ENCODE data around the gene SULF2. TPM values are rescaled to one million over a fixed set of nuclear protein-coding genes. Genes with fewer than 3 reads are reported as not detected.

The SULF2 gene
- total RNA-seq, 1 experiment from 2014 or later, result 66.1 TPM

GRCh38 chr20:47696856-47697255 lies 88.4 kb downstream of the SULF2 start:
- DNase-seq, result no peak
- Histone ChIP-seq H3K9me3 (no peaks in the 10 kb centered on the region), H3K4me1 (no peaks in the 10 kb centered on the region), H3K36me3 (ENCODE audit: control insufficient read depth, insufficient read depth, low read length) (no peaks in the 10 kb centered on the region), H3K4me3 (ENCODE audit: low read depth, low read length) (no peak overlapping the region), H3K27me3 (replicated peaks; ENCODE audit: control insufficient read depth, insufficient read depth, low read length) (no peaks in the 10 kb centered on the region)
- intact Hi-C loops (cut with micrococcal nuclease; ENCODE audit: unreplicated experiment), result no loop called here
- Mint-ChIP-seq H3K4me1 (ENCODE audit: low read depth, unreplicated experiment) (no peaks in the 10 kb centered on the region), H3K4me3 (ENCODE audit: unreplicated experiment) (no peak overlapping the region), H3K9me3 (ENCODE audit: unreplicated experiment) (no peaks in the 10 kb centered on the region), H3K27me3 (ENCODE audit: insufficient read depth, unreplicated experiment) (no peaks in the 10 kb centered on the region), H3K36me3 (ENCODE audit: insufficient read depth, unreplicated experiment) (no peaks in the 10 kb centered on the region), H3K27ac (ENCODE audit: unreplicated experiment) (no peak overlapping the region)
- BruUV-seq (replicated peaks), result no TSS peak
- ChIA-PET CTCF (no interaction called here), POLR2A (no interaction called here)
- no peak for TF ChIP-seq CTCF (IDR thresholded peaks at IDR 0.05; ENCODE audit: insufficient read depth in 1 of 2, low read depth in 1 of 2, low read length in 1 of 2, severe bottlenecking in 1 of 2, unreplicated experiment in 1 of 2)

GRCh38 chr20:47694021-47694818 lies 91.1 kb downstream of the SULF2 start:
- Mint-ChIP-seq H3K4me3 (ENCODE audit: unreplicated experiment) (no peak overlapping the region), H3K36me3 (ENCODE audit: insufficient read depth, unreplicated experiment) (no peaks in the 10 kb centered on the region), H3K27me3 (ENCODE audit: insufficient read depth, unreplicated experiment) (no peaks in the 10 kb centered on the region), H3K9me3 (ENCODE audit: unreplicated experiment) (no peaks in the 10 kb centered on the region), H3K27ac (ENCODE audit: unreplicated experiment) (no peak overlapping the region), H3K4me1 (ENCODE audit: low read depth, unreplicated experiment) (no peaks in the 10 kb centered on the region)
- no peak for TF ChIP-seq CTCF (IDR thresholded peaks at IDR 0.05; ENCODE audit: insufficient read depth in 1 of 2, low read depth in 1 of 2, low read length in 1 of 2, severe bottlenecking in 1 of 2, unreplicated experiment in 1 of 2)
- Histone ChIP-seq H3K4me1 (no peaks in the 10 kb centered on the region), H3K27me3 (replicated peaks; ENCODE audit: control insufficient read depth, insufficient read depth, low read length) (no peaks in the 10 kb centered on the region), H3K36me3 (ENCODE audit: control insufficient read depth, insufficient read depth, low read length) (no peaks in the 10 kb centered on the region), H3K4me3 (ENCODE audit: low read depth, low read length) (no peak overlapping the region), H3K9me3 (no peaks in the 10 kb centered on the region)
- no peak for DNase-seq
- intact Hi-C loops (cut with micrococcal nuclease; ENCODE audit: unreplicated experiment), result no loop called here
- CTCF ChIA-PET, result interaction anchor here (0.5 to 1.6 kb wide), 6 partner anchors 15 to 926 kb away, joined by 3 to 10 read pairs (median 4); no protein-coding TSS in a partner anchor
- BruUV-seq (replicated peaks), result no TSS peak
- POLR2A ChIA-PET, result no interaction called here

- intact Hi-C loops (cut with micrococcal nuclease; ENCODE audit: unreplicated experiment), result no loop called here
- no TSS peak for BruUV-seq (replicated peaks)
- H3K4me1 ChIP-seq, result no peaks in the 10 kb centered on the region
- no peak overlapping the region for H3K27ac Mint-ChIP-seq (ENCODE audit: unreplicated experiment)
- H3K27me3 Mint-ChIP-seq (ENCODE audit: insufficient read depth, unreplicated experiment), result no peaks in the 10 kb centered on the region
- H3K9me3 Mint-ChIP-seq (ENCODE audit: unreplicated experiment), result no peaks in the 10 kb centered on the region
- CTCF ChIA-PET, result interaction anchor here (0.6 to 1.3 kb wide), 3 partner anchors 11 to 604 kb away, joined by 3 read pairs; no protein-coding TSS in a partner anchor
- TF ChIP-seq CTCF (IDR thresholded peaks at IDR 0.05; ENCODE audit: insufficient read depth in 1 of 2, low read depth in 1 of 2, low read length in 1 of 2, severe bottlenecking in 1 of 2, unreplicated experiment in 1 of 2), result no peak
- no peak overlapping the region for H3K4me3 ChIP-seq (ENCODE audit: low read depth, low read length)
- no peak overlapping the region for H3K4me3 Mint-ChIP-seq (ENCODE audit: unreplicated experiment)
- no peaks in the 10 kb centered on the region for H3K9me3 ChIP-seq
- no peaks in the 10 kb centered on the region for H3K4me1 Mint-ChIP-seq (ENCODE audit: low read depth, unreplicated experiment)
- POLR2A ChIA-PET, result no interaction called here
- no peak for DNase-seq
- no peaks in the 10 kb centered on the region for H3K36me3 ChIP-seq (ENCODE audit: control insufficient read depth, insufficient read depth, low read length)
- H3K27me3 ChIP-seq (replicated peaks; ENCODE audit: control insufficient read depth, insufficient read depth, low read length), result no peaks in the 10 kb centered on the region
- no peaks in the 10 kb centered on the region for H3K36me3 Mint-ChIP-seq (ENCODE audit: insufficient read depth, unreplicated experiment)
Measured at GRCh38 chr20:47691625-47692024, 93.7 kb downstream of the SULF2 start.

Data from Caco-2 (cell line).